ENCODE results near the gene RFC1. TPM values are rescaled to one million over a fixed set of nuclear protein-coding genes. Genes with fewer than 3 reads are reported as not detected.

RFC1 gene
- total RNA-seq, 1 donor from 2014 or later: 39.5 TPM

- TF ChIP-seq CTCF (IDR thresholded peaks at IDR 0.05): no peak
- no peak for DNase-seq (ENCODE audit: low spot score in 2 of 2)
- intact Hi-C loops (cut with DNase I): no loop called here
- no peaks in the 10 kb centered on the region for H3K27me3 ChIP-seq
- H3K9me3 ChIP-seq: no peaks in the 10 kb centered on the region
- H3K36me3 ChIP-seq: peaks cover 9 to 10% of the 10 kb centered on the region in 2 donors
- H3K4me3 ChIP-seq: no peak overlapping the region
- H3K27ac ChIP-seq: no peak overlapping the region
- no peaks in the 10 kb centered on the region for H3K4me1 ChIP-seq
Observed at GRCh38 chr4:39337841-39338240, 28.3 kb downstream of the RFC1 start.

- DNase-seq (ENCODE audit: low spot score in 2 of 2): no peak
- Histone ChIP-seq H3K4me1 (no peaks in the 10 kb centered on the region), H3K27me3 (no peaks in the 10 kb centered on the region), H3K36me3 (no peaks in the 10 kb centered on the region), H3K4me3 (no peak overlapping the region), H3K27ac (no peak overlapping the region), H3K9me3 (no peaks in the 10 kb centered on the region)
- intact Hi-C loops (cut with DNase I): no loop called here
- TF ChIP-seq CTCF (IDR thresholded peaks at IDR 0.05): no peak
Observed at GRCh38 chr4:39335566-39335965, 30.6 kb downstream of the RFC1 start.

- Histone ChIP-seq H3K27ac (no peak overlapping the region), H3K9me3 (no peaks in the 10 kb centered on the region), H3K27me3 (no peaks in the 10 kb centered on the region), H3K4me1 (no peaks in the 10 kb centered on the region), H3K36me3 (peaks cover 3 to 12% of the 10 kb centered on the region in 2 donors), H3K4me3 (no peak overlapping the region)
- TF ChIP-seq CTCF (IDR thresholded peaks at IDR 0.05): no peak
- intact Hi-C loops (cut with DNase I): no loop called here
- DNase-seq (ENCODE audit: low spot score in 2 of 2): no peak
Observed at GRCh38 chr4:39331191-39331590, 35.0 kb downstream of the RFC1 start.

GRCh38 chr4:39330353-39330752 is 35.8 kb downstream of the RFC1 start:
- Histone ChIP-seq H3K4me1 (no peaks in the 10 kb centered on the region), H3K27me3 (no peaks in the 10 kb centered on the region), H3K27ac (no peak overlapping the region), H3K36me3 (peaks cover 9 to 12% of the 10 kb centered on the region in 2 donors), H3K9me3 (no peaks in the 10 kb centered on the region), H3K4me3 (no peak overlapping the region)
- intact Hi-C loops (cut with DNase I): no loop called here
- TF ChIP-seq CTCF (IDR thresholded peaks at IDR 0.05): no peak
- DNase-seq (ENCODE audit: low spot score in 2 of 2): no peak

- H3K27me3 ChIP-seq: no peaks in the 10 kb centered on the region
- DNase-seq (ENCODE audit: low spot score in 2 of 2): no peak
- intact Hi-C loops (cut with DNase I): no loop called here
Observed at GRCh38 chr4:39326468-39326977, 39.6 kb downstream of the RFC1 start.

More at GRCh38 chr4:39326468-39326977, 39.6 kb downstream of the RFC1 start:
- Histone ChIP-seq H3K9me3 (no peaks in the 10 kb centered on the region), H3K27ac (no peak overlapping the region), H3K36me3 (peaks cover 12 to 32% of the 10 kb centered on the region in 2 donors), H3K4me3 (no peak overlapping the region), H3K4me1 (no peaks in the 10 kb centered on the region)
- TF ChIP-seq CTCF (IDR thresholded peaks at IDR 0.05): no peak
